Mucosa of descending colon (tissue), 3 donors: Measurements from ENCODE around the gene SH3BGR. TPM values are rescaled to one million over a fixed set of nuclear protein-coding genes. Genes with fewer than 3 reads are reported as not detected.

ENCODE experiments used
- ATAC-seq: fragments of 200-7000 bp; cut with Tn5 transposase; one replicate; pipeline ENCODE4 v1.9.1; 2020; ENCODE audit warnings: mild to moderate bottlenecking, moderate library complexity
- DNase-seq, 3 donors: peaks; one replicate each; pipeline ENCODE4 v3.0.0-alpha.2; 2020
- H3K36me3 ChIP-seq: fragments of 200-600 bp; one replicate; pipeline ENCODE4 v1.8.0; 2021; ENCODE audit warnings: low read depth, mild to moderate bottlenecking
- H3K4me1 ChIP-seq: fragments of 200-600 bp; one replicate; pipeline ENCODE4 v1.8.0; 2021; ENCODE audit warnings: low read depth, mild to moderate bottlenecking
- H3K4me3 ChIP-seq: fragments of 200-600 bp; one replicate; pipeline ENCODE4 v1.8.0; 2021; ENCODE audit warnings: mild to moderate bottlenecking
- H3K9me3 ChIP-seq: fragments of 200-600 bp; one replicate; pipeline ENCODE4 v1.8.0; 2021; ENCODE audit warnings: mild to moderate bottlenecking
- intact Hi-C, 2 donors: fragments of 100-400 bp; cut with DNase I in 1 of 2; cut with micrococcal nuclease in 1 of 2; formaldehyde crosslinking; loops; one replicate each; pipeline versions ENCODE4 v1.11.0 to v1.11.1; 2022; cut with DNase I, micrococcal nuclease
- total RNA-seq, 3 donors: library from RNA; stranded (reverse); fragmentation: NEBNext Ultra II Directional in 2 of 3; extraction: Animal tissue kit (Norgen Biotek cat#: 25700) in 2 of 3; gene quantifications; one replicate each; pipeline versions ENCODE4 v1.2.1 to v1.2.4, GENCODE V29; 2021 to 2023
- TF ChIP-seq, protein P1 (sequence below): fragments of 200-600 bp; IDR thresholded peaks from one replicate; pipeline ENCODE4 v1.8.0; 2022; ENCODE audit warnings: antibody characterized with exemption, mild to moderate bottlenecking
- donor health status: DM: no; HTN: no; CAD: no; lungs with moderate emphysema.
- donor health status: DM: no; HTN: no; CAD: no.
- donor health status: DM: no; HTN: yes; CAD: no.

The SH3BGR gene
- total RNA-seq, 3 donors from 2014 or later, result 2.2 to 19.7 (median 5.0) TPM

DNA sequence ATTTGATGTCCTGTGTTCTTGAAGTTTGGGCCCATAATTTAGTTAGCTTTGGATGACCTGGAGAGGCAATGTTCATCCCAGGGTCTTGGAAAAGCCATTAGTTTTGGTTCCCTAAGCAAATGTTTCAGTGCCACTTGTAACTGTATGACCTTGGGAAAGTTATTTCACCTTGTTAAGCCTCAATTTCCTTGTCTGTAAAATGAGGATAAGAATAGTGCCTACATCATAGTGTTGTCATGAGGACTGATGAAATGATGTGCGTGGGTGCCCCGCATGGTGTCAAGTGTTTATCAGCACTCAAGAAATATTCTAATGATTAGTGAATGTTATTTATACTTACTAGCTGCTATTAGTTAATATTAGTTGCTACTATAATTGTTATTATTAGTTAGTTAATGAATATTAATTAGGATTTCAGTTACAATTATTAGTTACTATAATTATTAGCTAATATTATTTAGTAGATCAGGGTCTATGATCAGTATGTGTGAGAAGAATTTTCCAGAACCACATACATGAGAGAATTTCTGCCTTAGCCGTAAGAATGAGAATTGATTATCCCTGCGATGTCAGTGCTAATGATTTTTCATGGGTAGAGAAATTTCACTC is 1.9 kb downstream of the SH3BGR start:
- Histone ChIP-seq H3K4me1 (no peaks in the 10 kb centered on the region), H3K9me3 (no peaks in the 10 kb centered on the region), H3K36me3 (no peaks in the 10 kb centered on the region), H3K4me3 (no peak overlapping the region)
- DNase-seq (no peak), ATAC-seq (no peak)
- intact Hi-C loops, result no loop called here
- TF ChIP-seq, protein P1, sequence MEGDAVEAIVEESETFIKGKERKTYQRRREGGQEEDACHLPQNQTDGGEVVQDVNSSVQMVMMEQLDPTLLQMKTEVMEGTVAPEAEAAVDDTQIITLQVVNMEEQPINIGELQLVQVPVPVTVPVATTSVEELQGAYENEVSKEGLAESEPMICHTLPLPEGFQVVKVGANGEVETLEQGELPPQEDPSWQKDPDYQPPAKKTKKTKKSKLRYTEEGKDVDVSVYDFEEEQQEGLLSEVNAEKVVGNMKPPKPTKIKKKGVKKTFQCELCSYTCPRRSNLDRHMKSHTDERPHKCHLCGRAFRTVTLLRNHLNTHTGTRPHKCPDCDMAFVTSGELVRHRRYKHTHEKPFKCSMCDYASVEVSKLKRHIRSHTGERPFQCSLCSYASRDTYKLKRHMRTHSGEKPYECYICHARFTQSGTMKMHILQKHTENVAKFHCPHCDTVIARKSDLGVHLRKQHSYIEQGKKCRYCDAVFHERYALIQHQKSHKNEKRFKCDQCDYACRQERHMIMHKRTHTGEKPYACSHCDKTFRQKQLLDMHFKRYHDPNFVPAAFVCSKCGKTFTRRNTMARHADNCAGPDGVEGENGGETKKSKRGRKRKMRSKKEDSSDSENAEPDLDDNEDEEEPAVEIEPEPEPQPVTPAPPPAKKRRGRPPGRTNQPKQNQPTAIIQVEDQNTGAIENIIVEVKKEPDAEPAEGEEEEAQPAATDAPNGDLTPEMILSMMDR, result no peak

DNA sequence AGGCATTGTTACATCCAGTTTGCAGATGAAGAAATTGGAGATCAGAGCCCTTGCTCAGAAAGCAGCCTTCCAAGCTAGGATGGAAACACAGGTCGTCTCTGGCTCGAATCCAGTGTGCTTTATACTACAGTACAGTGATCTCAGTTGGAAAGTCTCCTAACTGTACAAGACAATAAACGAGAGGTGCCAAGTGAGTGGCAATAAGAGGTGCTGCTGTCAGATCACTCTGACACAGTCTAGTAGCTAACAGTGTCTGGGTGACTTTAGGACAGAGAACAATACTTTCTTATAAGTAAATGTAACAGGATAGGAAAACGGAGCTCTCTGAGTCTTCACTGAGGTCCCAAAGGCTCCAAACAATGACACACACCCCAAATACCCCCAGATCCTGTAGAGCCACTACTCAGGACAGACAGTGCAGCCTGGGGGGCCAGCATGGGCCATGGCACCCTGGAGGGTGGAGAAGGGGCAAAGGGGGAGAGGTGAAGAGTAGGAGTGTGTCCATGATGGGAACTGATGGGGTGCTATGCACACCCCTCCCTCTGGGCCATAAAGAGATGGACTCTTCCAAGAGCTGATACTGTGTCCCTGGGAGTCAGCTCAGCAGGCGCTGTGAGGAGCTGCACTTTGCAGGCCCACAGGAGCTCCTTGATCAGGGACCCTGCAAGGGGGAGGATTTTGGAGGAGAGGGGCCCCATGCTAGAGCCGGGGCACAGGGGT is 3.3 kb downstream of the SH3BGR start:
- TF ChIP-seq, protein P1, result no peak
- intact Hi-C loops, result no loop called here
- Histone ChIP-seq H3K4me3 (no peak overlapping the region), H3K4me1 (no peaks in the 10 kb centered on the region), H3K9me3 (no peaks in the 10 kb centered on the region), H3K36me3 (no peaks in the 10 kb centered on the region)
- DNase-seq (no peak), ATAC-seq (no peak)

DNA sequence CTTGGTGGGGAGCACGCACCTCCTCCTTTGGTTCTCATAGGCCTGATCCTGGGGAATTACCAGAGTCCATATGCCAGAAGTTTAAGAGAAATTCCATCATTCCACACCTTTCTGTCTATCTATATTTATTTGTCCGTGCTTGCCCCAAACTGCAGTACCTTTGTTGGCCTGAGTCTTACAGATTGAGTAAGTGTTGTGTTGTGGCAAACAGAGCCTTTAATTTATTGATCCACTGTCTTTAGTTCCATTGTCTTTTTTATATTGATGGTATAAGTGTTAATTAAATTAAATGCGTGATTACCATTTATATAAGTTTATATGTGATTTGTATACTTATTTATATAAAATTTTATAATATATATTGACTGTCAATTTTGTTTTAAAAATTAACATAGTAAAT is 4.9 kb downstream of the SH3BGR start:
- DNase-seq, result no peak
- ATAC-seq, result no peak
- intact Hi-C loops, result no loop called here

DNA sequence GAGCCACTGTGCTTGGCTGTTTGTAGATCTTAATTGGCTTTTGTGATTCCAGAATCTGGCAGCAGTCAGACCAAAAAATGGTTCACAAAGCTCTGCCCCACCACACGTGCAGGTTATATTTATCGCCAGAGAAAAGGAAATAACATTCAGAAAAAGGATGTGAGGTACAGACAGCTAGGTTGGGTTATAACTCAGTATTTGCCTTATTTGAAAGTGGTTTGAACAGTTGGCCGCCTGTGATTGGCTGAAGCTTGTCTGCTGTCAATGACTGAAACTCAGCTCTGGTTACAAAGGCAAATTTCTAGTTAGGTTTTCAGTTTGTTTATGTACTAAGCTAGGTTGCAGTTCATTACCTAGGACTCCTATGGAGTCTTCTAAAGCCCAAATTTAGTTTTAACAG is 9.6 kb downstream of the SH3BGR start:
- Histone ChIP-seq H3K4me1 (no peaks in the 10 kb centered on the region), H3K4me3 (no peak overlapping the region), H3K9me3 (no peaks in the 10 kb centered on the region), H3K36me3 (no peaks in the 10 kb centered on the region)
- intact Hi-C loops, result no loop called here
- ATAC-seq, result no peak
- TF ChIP-seq, protein P1, result no peak
- no peak for DNase-seq

More for the DNA sequence above, 4.9 kb downstream of the SH3BGR start:
- Histone ChIP-seq H3K9me3 (no peaks in the 10 kb centered on the region), H3K4me3 (no peak overlapping the region), H3K4me1 (no peaks in the 10 kb centered on the region), H3K36me3 (no peaks in the 10 kb centered on the region)
- TF ChIP-seq, protein P1, result no peak

DNA sequence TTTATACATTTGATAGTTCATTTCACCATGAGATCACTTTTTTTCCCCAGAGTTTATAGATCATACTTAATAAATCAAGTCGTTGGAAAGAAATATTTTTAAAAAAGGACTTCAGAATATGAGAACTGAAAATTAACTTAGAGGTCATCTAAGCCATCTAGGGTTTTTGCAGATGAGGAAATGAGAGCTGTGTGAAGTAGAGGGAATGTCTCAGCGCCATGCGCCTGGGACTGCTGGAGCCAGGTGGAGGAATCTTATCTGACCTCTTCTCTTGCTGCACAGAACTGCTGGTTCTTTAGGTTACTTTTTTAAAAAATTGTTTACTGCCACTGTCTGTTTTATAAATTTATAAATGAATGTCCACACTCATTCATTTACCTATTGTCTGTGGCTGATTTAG is 11.5 kb downstream of the SH3BGR start:
- DNase-seq (no peak), ATAC-seq (no peak)
- no peak overlapping the region for H3K4me3 ChIP-seq
- no peaks in the 10 kb centered on the region for H3K4me1 ChIP-seq
- H3K9me3 ChIP-seq, result no peaks in the 10 kb centered on the region
- H3K36me3 ChIP-seq, result no peaks in the 10 kb centered on the region
- intact Hi-C loops, result no loop called here
- TF ChIP-seq, protein P1, result no peak
